ENCODE results near the gene CRYL1. TPM values are rescaled to one million over a fixed set of nuclear protein-coding genes. Genes with fewer than 3 reads are reported as not detected.

CRYL1 gene
- total and polyA plus RNA-seq, 2 of the 4 experiments (the other 2 are of a cell fraction) = 11.7 to 16.4 TPM

- TF ChIP-seq MAZ (IDR thresholded peaks at IDR 0.05; ENCODE audit: borderline replicate concordance, low read depth, low read length) = no peak
- TF ChIP-seq BHLHE40 (IDR thresholded peaks at IDR 0.05; ENCODE audit: low read depth, low read length) = no peak
Observed at GRCh38 chr13:20565115-20565736, 39.6 kb upstream of the CRYL1 start (continued).

DNA sequence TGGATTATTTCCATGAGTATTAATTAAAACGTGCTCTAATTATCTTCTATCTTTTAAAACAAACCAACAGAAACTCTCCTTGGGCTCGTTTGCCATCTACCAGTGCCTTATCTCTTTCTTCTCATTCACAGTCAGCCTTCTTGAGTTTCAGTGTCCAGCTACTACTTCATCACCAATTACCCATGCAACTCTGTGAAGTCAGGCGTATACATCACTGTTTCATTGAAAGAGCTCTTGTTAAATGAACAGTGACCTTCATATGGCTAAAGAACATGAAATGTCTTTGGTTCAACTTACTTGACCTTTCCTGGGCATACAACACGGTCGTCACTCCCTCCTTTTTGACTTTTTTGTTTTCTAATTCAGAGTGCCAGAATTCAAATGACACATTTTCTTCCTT lies 36.1 kb upstream of the CRYL1 start:
- peaks cover 8% of the 10 kb centered on the region for H3K9me3 ChIP-seq (ENCODE audit: control insufficient read depth, insufficient read depth, low read length)
- dilution Hi-C loops (cut with HindIII; ENCODE audit: low sequenced_read_pairs, unreplicated experiment) = no loop called here

More for the DNA sequence above, 36.1 kb upstream of the CRYL1 start:
- DNase-seq (no peak), ATAC-seq (ENCODE audit: low read depth) (no peak)
- Histone ChIP-seq H3K27me3 (ENCODE audit: control insufficient read depth, insufficient read depth, low read length) (peaks cover 2% of the 10 kb centered on the region; the same call in 1 of the 2 replicates), H3K14ac (replicated peaks; ENCODE audit: low read depth, low read length) (no peak overlapping the region), H3K4me2 (ENCODE audit: low read depth, low read length) (no peak overlapping the region), H3K4me3 (ENCODE audit: insufficient read depth, low read depth, low read length) (no peak overlapping the region), H2BK20ac (ENCODE audit: low read depth, low read length) (no peak overlapping the region), H3K4me1 (ENCODE audit: control insufficient read depth, insufficient read depth, low read length) (no peaks in the 10 kb centered on the region), H3K36me3 (ENCODE audit: control insufficient read depth, insufficient read depth, low read length) (no peaks in the 10 kb centered on the region), H2AK9ac (replicated peaks; ENCODE audit: low read depth, low read length, poor library complexity) (no peak overlapping the region), H4K20me1 (ENCODE audit: insufficient read depth, low read length) (no peaks in the 10 kb centered on the region), H3K79me1 (ENCODE audit: low read depth in 1 of 2, low read length in 2 of 2) (peaks cover 0 to 3% of the 10 kb centered on the region in 2 experiments; a peak in 1 of 4 replicates), H2BK120ac (ENCODE audit: low read depth, low read length) (no peak overlapping the region), H4K91ac (ENCODE audit: insufficient read depth, low read depth, low read length) (no peak overlapping the region), H2BK5ac (ENCODE audit: low read depth, low read length, poor library complexity, severe bottlenecking) (no peak overlapping the region), H2AFZ (replicated peaks; ENCODE audit: low read length, poor library complexity) (no peak overlapping the region), H3K23ac (ENCODE audit: low read depth, low read length) (no peak overlapping the region), H3K27ac (ENCODE audit: insufficient read depth, low read length) (no peak overlapping the region), H4K5ac (ENCODE audit: low read depth, low read length) (no peak overlapping the region), H3K9me1 (ENCODE audit: insufficient read depth, low read length) (no peaks in the 10 kb centered on the region), H4K8ac (ENCODE audit: low read depth in 2 of 2, low read length in 2 of 2) (no peak overlapping the region), H3K9ac (ENCODE audit: low read depth, low read length) (no peak overlapping the region), H3K18ac (ENCODE audit: low read depth, low read length) (no peak overlapping the region), H2BK15ac (ENCODE audit: low read depth, low read length) (no peak overlapping the region), H3K4ac (ENCODE audit: low read depth, low read length) (no peak overlapping the region), H2AK5ac (ENCODE audit: low read depth, low read length) (no peak overlapping the region), H3K56ac (ENCODE audit: extremely low read depth, insufficient read depth, low read length) (no peak overlapping the region)
- TF ChIP-seq POLR2A (IDR thresholded peaks at IDR 0.05; ENCODE audit: low read depth, low read length) (no peak), ELK1 (IDR thresholded peaks at IDR 0.05; ENCODE audit: borderline replicate concordance, low read depth, low read length) (no peak), CEBPB (IDR thresholded peaks at IDR 0.05; ENCODE audit: low read depth, low read length) (no peak)
- no TSS peak for BruUV-seq (replicated peaks)
- in situ Hi-C loops (cut with MboI; ENCODE audit: low sequenced_read_pairs) = no loop called here
- intact Hi-C loops (cut with micrococcal nuclease) = no loop called here
- CTCF ChIA-PET = no interaction called here
- POLR2A ChIA-PET (ENCODE audit: unreplicated experiment) = no interaction called here
- WGBS, 2 experiments (ENCODE audit: extremely low coverage in 2 of 2, insufficient read length in 1 of 2) = 89% methylated on average over 3 of the region's 5 CpGs; no CpG with 5 or more reads in 1 of the 2 experiments
